Measurements from ENCODE around the gene TEAD4.

TEAD4 gene

DNA sequence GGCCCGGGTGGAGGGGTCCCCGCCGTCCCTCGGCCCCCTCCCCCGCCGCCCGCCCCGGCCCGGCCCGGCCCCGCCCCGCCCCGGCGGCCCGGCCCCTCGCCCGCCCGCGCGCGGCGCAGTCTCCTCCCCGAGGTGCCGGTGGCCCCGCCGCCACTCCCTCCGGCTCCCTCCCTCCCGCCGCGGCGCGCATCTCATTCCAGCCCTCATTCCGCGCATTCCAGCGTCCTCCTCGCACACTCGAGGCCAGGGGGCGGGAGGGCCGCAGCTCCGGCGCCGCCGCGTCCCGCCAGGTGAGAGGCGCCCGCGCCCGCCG is at the start of gene TEAD4:
TEAD4 (plus strand) TSS at position 206 of the 313 bp plus-strand sequence.
- no peak for DNase-seq

- no peak for DNase-seq
Observed at GRCh38 chr12:2912216-2912575, 47.0 kb upstream of the TEAD4 start.

GRCh38 chr12:2919249-2919648 is 39.9 kb upstream of the TEAD4 start:
- no peak for DNase-seq

DNA sequence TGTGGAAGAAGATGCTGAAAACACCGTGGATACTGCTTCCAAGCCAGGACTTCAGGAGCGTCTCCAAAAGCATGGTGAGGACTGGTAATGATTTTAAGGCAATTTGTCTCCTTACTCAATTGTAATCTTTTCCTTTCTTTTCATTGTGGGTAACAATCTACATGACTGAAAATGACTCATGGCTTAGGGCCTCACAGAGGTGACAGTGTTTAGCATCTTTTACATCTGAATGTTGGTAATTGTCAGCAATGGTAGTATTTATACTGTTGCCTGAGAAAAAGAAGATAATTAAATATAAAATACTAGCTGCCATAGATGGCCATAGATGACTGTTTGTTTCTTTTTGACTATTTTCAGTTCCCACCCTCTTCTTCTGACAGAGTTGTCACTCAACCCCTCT is 36.9 kb upstream of the TEAD4 start:
- DNase-seq, result no peak

DNA sequence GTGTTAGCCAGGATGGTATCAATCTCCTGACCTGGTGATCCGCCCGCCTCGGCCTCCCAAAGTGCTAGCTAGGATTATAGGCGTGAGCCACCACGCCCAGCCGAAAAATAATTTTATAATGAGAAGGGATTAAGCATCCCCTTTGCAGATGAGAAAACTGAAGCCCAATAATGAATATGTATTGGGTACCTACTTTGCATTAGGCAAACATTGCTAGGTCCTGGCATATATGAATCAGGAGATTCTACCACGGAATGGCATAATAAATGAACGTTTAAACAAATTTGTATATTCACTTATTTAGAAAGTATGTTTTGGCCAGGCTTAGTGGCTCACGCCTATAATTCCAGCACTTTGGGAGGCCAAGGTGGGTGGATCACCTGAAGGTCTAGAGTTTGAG is 36.1 kb upstream of the TEAD4 start:
- no peak for DNase-seq

DNA sequence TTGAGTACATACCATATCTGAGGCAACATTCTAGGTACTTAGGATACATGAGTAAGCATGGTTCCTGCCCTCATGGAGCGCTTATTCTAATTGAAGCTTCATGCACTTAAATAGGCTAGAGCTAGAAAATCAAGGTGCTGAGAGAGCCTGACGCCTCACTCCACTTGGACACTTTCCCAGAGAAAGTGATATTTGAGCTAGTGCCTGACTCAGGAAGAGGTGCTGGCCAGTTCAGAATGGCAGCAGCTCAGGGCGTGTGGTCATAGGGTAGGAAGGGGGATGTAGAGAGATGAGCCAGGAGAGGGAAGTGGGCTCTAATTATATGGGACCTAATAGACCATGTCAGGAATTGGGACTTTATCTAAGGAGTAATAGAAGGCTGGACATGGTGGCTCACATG is 35.2 kb upstream of the TEAD4 start:
- DNase-seq, result no peak

- peak in 1 of 58 donors; percentile 18 for DNase-seq
Observed at GRCh38 chr12:2925322-2925995, 33.7 kb upstream of the TEAD4 start.

- DNase-seq, result no peak
Observed at GRCh38 chr12:2930865-2931264, 28.3 kb upstream of the TEAD4 start.

GRCh38 chr12:2933586-2933985 is 25.6 kb upstream of the TEAD4 start:
- no peak for DNase-seq

DNA sequence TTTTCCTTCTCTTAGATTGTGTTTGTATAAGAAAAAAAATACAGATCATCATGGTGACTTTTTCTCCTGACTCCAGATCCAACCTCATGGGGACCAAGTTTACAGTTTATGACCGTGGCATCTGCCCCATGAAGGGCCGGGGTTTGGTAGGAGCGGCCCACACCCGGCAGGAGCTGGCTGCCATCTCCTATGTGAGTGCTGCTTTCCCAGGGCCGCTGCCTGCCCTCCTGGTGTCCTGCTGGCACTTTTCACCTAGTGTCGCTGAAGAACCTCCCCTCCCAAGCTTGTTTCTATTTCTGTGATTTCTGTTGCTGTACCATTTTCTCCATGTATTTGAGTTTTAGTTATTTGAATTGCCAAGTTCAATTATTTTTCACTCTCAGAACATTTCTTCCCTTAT is 24.8 kb upstream of the TEAD4 start:
- no peak for DNase-seq

DNA sequence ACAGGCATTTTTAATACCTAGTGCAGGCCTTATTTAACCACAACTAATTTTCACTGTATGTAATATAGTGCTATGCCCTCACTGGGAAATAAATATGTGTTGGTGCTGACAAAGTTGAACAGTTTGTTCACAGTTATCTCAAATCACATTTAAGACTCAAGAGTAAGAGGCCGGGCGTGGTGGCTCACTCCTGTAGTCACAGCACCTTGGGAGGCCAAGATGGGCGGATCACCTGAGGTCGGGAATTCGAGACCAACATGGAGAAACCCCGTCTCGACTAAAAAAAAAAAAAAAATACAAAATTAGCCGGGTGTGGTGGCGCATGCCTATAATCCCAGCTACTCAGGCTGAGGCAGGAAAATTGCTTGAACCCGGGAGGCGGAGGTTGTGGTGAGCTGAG is 22.9 kb upstream of the TEAD4 start:
- no peak for DNase-seq

DNA sequence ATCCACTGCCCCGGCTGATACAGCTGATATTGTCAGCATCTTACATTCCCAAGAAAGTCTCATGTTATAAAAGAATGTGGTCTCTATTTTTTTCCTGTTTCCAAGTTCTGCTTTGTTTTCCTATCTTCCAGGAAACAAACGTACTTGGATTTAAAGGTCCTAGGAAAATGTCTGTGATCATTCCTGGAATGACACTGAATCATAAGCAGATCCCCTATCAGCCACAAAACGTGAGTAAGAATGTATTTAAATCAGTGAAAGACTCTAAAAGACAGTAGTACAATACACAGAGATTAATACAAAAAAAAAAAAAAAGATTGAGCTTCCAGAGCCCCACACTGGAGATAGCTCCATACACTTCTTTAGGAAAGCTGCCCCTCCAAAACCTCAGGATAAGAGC is 21.7 kb upstream of the TEAD4 start:
- DNase-seq, result no peak

DNA sequence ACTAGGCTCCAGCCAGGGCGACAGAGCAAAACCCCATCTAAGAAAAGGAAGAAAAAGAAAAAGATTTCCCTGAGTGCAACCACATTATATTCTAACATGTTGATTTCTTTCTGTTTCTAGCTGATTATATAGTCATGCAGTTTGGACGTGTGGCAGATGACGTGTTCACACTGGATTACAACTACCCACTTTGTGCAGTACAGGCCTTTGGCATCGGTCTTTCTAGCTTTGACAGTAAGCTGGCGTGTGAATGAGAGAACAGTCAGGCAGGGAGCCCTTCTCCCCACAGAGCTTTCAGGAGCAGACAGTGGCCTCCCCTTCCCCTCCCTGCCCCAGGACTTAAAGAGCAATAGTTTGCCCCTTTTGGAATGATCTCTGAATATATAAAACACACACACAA is 20.0 kb upstream of the TEAD4 start:
- peak in 2 of 58 donors; percentile 4 to 17 for DNase-seq

DNA sequence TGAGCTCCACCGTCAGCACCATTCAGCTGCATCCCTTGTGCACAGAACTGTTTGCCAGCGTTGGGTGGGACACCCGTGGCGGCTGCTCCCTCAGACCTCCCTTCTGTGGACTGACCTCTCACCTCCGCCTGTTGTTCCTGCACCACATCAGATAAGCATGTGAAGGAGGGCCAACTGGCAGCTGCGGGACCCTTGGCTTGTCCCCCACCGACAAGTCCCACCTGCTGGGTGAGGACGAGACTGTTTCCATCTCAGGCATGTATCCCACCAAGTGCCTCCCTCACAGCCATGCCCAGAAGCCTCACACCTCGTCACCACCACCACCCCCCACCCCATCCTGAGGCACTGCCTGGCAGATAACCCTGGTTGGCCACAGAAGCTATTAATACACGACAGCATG is 18.6 kb upstream of the TEAD4 start:
- no peak for DNase-seq

- DNase-seq, result no peak
Observed at GRCh38 chr12:2941524-2941923, 17.7 kb upstream of the TEAD4 start.

DNA sequence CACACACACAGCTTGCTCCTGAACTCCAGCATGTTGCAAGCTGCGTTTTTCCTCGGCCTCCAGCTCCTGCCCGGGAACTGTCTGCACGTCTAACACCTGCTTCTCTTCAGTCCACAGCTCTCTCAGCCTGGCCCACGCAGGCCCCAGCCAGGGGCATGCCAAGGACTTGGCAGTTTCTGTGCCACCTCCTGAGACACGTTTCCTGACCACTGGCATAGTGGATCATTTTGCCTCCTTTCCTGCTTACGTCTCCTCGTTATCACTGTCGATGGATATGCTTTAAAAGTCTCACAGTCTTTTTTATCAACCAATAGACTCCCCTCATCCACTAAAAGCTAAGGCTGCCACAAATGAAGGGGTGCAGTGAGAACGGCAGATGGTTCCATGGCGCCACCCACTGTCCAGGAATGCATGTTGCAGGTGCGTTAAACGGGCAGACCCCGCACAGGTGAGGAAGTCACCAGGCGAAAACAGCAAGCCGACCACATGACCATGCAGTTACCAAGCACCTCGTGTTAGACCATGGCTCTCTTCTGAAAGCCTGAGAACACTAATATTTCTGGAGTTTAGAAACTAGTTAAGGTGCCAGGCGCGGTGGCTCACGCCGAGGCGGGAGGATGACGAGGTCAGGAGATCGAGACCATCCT is 14.7 kb upstream of the TEAD4 start:
- DNase-seq, result peak in 30 of 58 donors; percentile 2 to 66 (median 19)

- no peak for DNase-seq
Observed at GRCh38 chr12:2949411-2949810, 9.8 kb upstream of the TEAD4 start.

DNA sequence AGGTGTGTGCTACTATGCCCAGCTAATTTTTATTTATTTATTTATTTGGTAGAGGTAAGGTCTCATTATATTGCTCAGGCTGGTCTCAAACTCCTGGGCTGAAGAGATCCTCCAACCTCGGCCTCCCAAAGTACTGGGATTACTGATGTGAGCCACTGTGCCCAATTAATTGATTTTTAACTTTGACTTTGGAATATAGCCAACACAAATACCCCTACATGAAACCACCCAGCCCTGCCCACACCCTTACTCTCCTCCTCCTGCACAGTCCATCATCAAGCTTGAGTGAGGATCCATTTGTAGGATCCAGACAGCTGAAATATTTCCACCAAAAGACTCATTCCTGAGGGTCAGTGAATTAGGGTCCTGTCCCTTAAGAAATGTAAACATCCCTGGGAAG is 3.3 kb upstream of the TEAD4 start:
- DNase-seq, result no peak

- DNase-seq, result no peak
Observed at GRCh38 chr12:2957816-2958431, 1.3 kb upstream of the TEAD4 start.

DNA sequence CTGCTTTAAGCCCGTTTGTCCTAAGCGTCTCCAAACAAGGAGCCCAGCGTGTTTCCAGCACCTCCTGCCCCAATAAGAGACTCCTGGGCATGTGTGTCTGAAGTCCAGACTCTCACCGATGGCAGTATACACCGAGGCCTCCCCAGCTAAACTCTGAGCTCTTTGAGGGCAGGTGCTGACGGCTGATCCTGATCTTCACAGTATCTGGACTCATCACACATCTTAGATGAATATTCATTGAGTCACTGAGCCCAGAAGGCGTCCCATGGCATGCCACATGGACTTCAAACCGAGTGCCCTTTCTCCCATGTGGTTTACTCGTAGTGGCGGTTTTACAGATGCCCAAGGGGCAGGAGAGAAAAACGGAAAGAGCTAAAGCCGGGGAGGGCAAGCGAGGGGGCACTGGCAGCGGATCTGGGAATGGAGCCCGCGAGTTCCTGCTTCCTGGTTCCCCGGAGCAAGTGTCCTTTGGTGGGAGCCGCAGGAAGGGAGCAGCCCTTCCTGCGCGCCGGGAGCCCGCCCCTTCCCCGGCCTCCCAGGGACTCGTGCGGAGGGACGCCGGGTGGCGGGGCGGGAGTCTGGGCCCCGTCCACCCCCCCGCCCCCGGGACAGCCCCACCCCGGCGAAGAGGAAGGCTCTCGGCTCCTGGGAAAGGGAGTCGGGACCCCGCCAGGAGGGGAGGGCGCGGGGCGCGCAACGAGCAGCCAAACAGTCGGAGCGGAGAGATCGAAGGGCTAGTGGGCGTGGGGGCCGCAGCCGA is 585 bp upstream of the TEAD4 start:
- DNase-seq, result no peak

DNA sequence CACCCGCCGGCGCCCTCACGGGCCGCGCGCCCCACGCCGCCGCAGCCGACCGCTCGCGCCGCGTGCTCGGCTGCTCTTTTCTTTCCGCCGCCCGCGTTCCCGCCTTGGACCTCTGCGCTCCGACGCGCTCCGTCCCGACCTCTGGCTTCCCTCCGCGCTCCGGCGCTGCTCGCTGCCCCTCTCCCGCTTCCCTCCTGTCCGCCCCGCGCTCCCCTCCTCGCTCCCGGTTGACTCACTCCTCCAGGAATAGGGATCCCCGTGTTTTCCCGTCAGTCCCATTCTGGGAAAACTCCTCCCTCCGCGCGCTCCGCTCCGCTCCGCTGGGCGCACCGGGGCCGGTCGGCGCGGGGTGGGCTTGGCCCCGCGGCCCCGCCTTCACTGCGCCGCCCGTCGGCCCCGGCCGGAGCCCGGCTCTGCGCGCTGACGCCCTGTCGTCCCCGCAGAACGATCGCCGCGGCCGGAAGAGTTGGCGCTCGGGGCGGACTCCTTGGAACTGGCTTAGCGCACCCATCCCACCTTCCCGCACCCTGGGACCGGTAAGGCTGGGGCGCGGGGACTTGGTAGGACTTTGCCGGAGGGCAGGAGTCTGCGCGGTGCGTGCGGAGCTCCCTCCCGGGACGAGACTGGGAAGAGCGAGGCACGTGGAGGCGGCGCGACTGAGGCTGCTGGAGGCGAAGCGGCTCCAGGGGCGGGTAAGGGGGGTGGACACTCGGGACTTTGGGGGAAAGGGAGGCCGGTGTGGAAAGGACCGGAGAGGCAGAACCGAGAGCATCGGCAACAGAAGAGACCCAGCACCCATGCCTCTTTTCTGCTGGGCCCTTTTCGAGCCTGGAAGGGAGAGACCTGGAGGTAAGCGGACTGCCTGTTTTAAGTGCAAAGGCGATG is 550 bp downstream of the TEAD4 start:
- peak in 2 of 58 donors; percentile 17 to 29 for DNase-seq

All from anterior cingulate cortex (tissue), 58 donors.